HepG2 (cell line): ENCODE measurements around the gene NELFB. TPM values are rescaled to one million over a fixed set of nuclear protein-coding genes. Genes with fewer than 3 reads are reported as not detected.

ENCODE experiments used
- DRAP1 ChIP-seq: IDR thresholded peaks from 2 replicates; pipeline ENCODE4 v1.6.1; 2016; ENCODE audit warnings: missing genetic modification reagents, missing compliant biosample characterization
- E2F1 ChIP-seq: sonication (generic); formaldehyde crosslinking; IDR thresholded peaks from 2 replicates; pipeline ENCODE4 v1.5.0; 2020; ENCODE audit warnings: missing genetic modification reagents
- ELK4 ChIP-seq: sonication (generic); formaldehyde crosslinking; IDR thresholded peaks from 2 replicates; pipeline ENCODE4 v1.9.0; 2021; ENCODE audit warnings: missing genetic modification reagents, borderline replicate concordance
- FOXC1 ChIP-seq: sonication (generic); formaldehyde crosslinking; IDR thresholded peaks from 2 replicates; pipeline ENCODE4 v1.8.0; 2022; ENCODE audit warnings: mild to moderate bottlenecking, missing genetic modification reagents, borderline replicate concordance
- FOXM1 ChIP-seq: sonication (generic); formaldehyde crosslinking; IDR thresholded peaks from 2 replicates; pipeline ENCODE4 v1.5.0; 2020; ENCODE audit warnings: missing genetic modification reagents
- HNRNPLL ChIP-seq: fragments of 200-400 bp; formaldehyde crosslinking; IDR thresholded peaks from 2 replicates; pipeline ENCODE4 v1.6.1; 2017; ENCODE audit warnings: mild to moderate bottlenecking, low read depth, low read length; ENCODE audit not compliant: poor library complexity, severe bottlenecking
- MTF2 ChIP-seq: sonication (generic); formaldehyde crosslinking; IDR thresholded peaks from 2 replicates; pipeline ENCODE4 v1.5.0; 2020; ENCODE audit warnings: missing genetic modification reagents, borderline replicate concordance
- NR2F1 ChIP-seq, 2 experiments: fragments of 450-650 bp in 1 of 2; formaldehyde crosslinking in 1 of 2; IDR thresholded peaks; 2 replicates each; pipeline versions ENCODE4 v1.5.0 to v1.6.1; 2016 to 2020; ENCODE audit warnings: mild to moderate bottlenecking in 1 of 2, missing compliant biosample characterization in 1 of 2, missing genetic modification reagents in 1 of 2, moderate library complexity in 1 of 2
- TFE3 ChIP-seq: IDR thresholded peaks from 2 replicates; pipeline ENCODE4 v1.6.1; 2016
- ZFX ChIP-seq: sonication (generic); formaldehyde crosslinking; IDR thresholded peaks from 2 replicates; pipeline ENCODE4 v1.4.0; 2020; ENCODE audit warnings: mild to moderate bottlenecking, low read depth, missing genetic modification reagents, moderate library complexity
- ZHX2 ChIP-seq, 2 experiments: sonication (generic) in 1 of 2; formaldehyde crosslinking in 1 of 2; IDR thresholded peaks; 2 replicates each; pipeline versions ENCODE4 v1.6.1 to v1.9.0; 2014 to 2022; ENCODE audit warnings: antibody characterized with exemption in 1 of 2, borderline replicate concordance in 1 of 2, inconsistent platforms in 1 of 2, low read depth in 1 of 2, missing genetic modification reagents in 1 of 2
- ZNF597 ChIP-seq: sonication (generic); formaldehyde crosslinking; IDR thresholded peaks from 2 replicates; pipeline ENCODE4 v1.5.0; 2020; ENCODE audit warnings: missing genetic modification reagents
- ZNF704 ChIP-seq: sonication (generic); formaldehyde crosslinking; IDR thresholded peaks from 2 replicates; pipeline ENCODE4 v1.8.1; 2023; ENCODE audit warnings: mild to moderate bottlenecking, inconsistent platforms, moderate library complexity, missing genetic modification reagents, borderline replicate concordance
- ZNF777 ChIP-seq: sonication (generic); formaldehyde crosslinking; IDR thresholded peaks from 2 replicates; pipeline ENCODE4 v1.4.0; 2020; ENCODE audit warnings: missing genetic modification reagents
- ZSCAN12 ChIP-seq: sonication (generic); formaldehyde crosslinking; IDR thresholded peaks from 2 replicates; pipeline ENCODE4 v1.9.0; 2021; ENCODE audit warnings: mild to moderate bottlenecking, missing genetic modification reagents
- ZSCAN29 ChIP-seq: sonication (generic); formaldehyde crosslinking; conservative IDR thresholded peaks from 2 replicates; pipeline ENCODE4 v1.4.0; 2020; ENCODE audit warnings: mild to moderate bottlenecking, missing genetic modification reagents
- polyA plus RNA-seq, 8 experiments: library from polyadenylated mRNA; depleted of rRNA in 3 of 8; stranded (reverse) in 7 of 8; unstranded in 1 of 8; fragments of >200 nt; fragmentation: Illumina TruSeq in 4 of 8; extraction: Trizol in 4 of 8; gene quantifications; 2 replicates each; pipeline versions ENCODE4 v1.2.1 to v1.2.3, GENCODE V29; 2011 to 2016; ENCODE audit warnings: low read depth in 4 of 8, missing spikeins in 1 of 8, mixed read lengths in 1 of 8; ENCODE audit not compliant: insufficient read depth in 1 of 8
- total RNA-seq, 5 experiments: library from RNA; depleted of rRNA; stranded (reverse); fragments of >200 nt; fragmentation: Illumina TruSeq; extraction: Trizol; gene quantifications; 2 replicates each; pipeline ENCODE4 v1.2.3, GENCODE V29; 2016; ENCODE audit warnings: low read depth in 1 of 5

Gene NELFB
- total and polyA plus RNA-seq, 2 of the 13 experiments (the other 11 are each of a cell fraction or from before 2014, with no cell fraction given): 26.5 to 45.8 TPM

- TF ChIP-seq ZNF704 (CRISPR knock-in tag): no peak
- peak; percentile 27 for TF ChIP-seq HNRNPLL
- no peak for TF ChIP-seq ZNF777 (CRISPR knock-in tag)
- 0 out of 2 replicates have a peak, but pooled peaks have one; percentile 16 for TF ChIP-seq MTF2 (CRISPR knock-in tag)
- no peak for TF ChIP-seq ZSCAN29 (CRISPR knock-in tag)
- no peak for TF ChIP-seq ZNF597
- no peak for TF ChIP-seq ZHX2 (IDR thresholded peaks at IDR 0.05; ENCODE audit: low read depth)
- no peak for TF ChIP-seq ZHX2 (CRISPR knock-in tag; IDR thresholded peaks at IDR 0.05; ENCODE audit: borderline replicate concordance)
- TF ChIP-seq ZFX (CRISPR knock-in tag): 0 out of 2 replicates have a peak, but pooled peaks have one; percentile 5
- no peak for TF ChIP-seq ELK4 (CRISPR knock-in tag)
- no peak for TF ChIP-seq NR2F1 (CRISPR knock-in tag; IDR thresholded peaks at IDR 0.05)
- no peak for TF ChIP-seq FOXC1 (CRISPR knock-in tag)
- no peak for TF ChIP-seq FOXM1 (CRISPR knock-in tag)
- no peak for TF ChIP-seq DRAP1 (CRISPR knock-in tag)
- no peak for TF ChIP-seq ZSCAN12 (CRISPR knock-in tag)
- no peak for TF ChIP-seq E2F1
- no peak for TF ChIP-seq TFE3 (CRISPR knock-in tag)
Measured at GRCh38 chr9:137305798-137306065, 50.6 kb downstream of the NELFB start (continued).
